ENCODE data around the gene BCDIN3D.
"Not testable (repeated sequence)": the region's sequence is repeated elsewhere in the genome, so short reads cannot be mapped to it uniquely, and the experiment has no call there.

The BCDIN3D gene

GRCh38 chr12:49842519-49843352 lies at the start of gene BCDIN3D:
Gene BCDIN3D (minus strand): TSS chr12:49843106. CDS start chr12:49843087, 19 bp downstream.
- DNase-seq: peak; percentile 98

- no peak for DNase-seq
These were observed 49.3 kb upstream of the BCDIN3D start for GRCh38 chr12:49892084-49892731.

GRCh38 chr12:49891476-49891875 lies 48.6 kb upstream of the BCDIN3D start:
- DNase-seq: no peak

GRCh38 chr12:49891012-49891411 lies 48.1 kb upstream of the BCDIN3D start:
- DNase-seq: no peak

- no peak for DNase-seq
These were observed 47.2 kb upstream of the BCDIN3D start for GRCh38 chr12:49890096-49890461.

GRCh38 chr12:49889361-49890095 lies 46.6 kb upstream of the BCDIN3D start:
- no peak for DNase-seq

- DNase-seq: no peak
These were observed 45.7 kb upstream of the BCDIN3D start for GRCh38 chr12:49888461-49889151.

- no peak for DNase-seq
These were observed 44.9 kb upstream of the BCDIN3D start for GRCh38 chr12:49887536-49888401.

- DNase-seq: no peak
These were observed 44.2 kb upstream of the BCDIN3D start for GRCh38 chr12:49887091-49887490.

GRCh38 chr12:49885663-49886461 lies 43.0 kb upstream of the BCDIN3D start:
- no peak for DNase-seq

GRCh38 chr12:49885118-49885517 lies 42.2 kb upstream of the BCDIN3D start:
- DNase-seq: no peak

GRCh38 chr12:49882851-49883464 lies 40.1 kb upstream of the BCDIN3D start:
- no peak for DNase-seq

GRCh38 chr12:49882248-49882850 lies 39.4 kb upstream of the BCDIN3D start:
- peak; percentile 79 for DNase-seq

- no peak for DNase-seq
These were observed 38.7 kb upstream of the BCDIN3D start for GRCh38 chr12:49881415-49882247.

- no peak for DNase-seq
These were observed 38.0 kb upstream of the BCDIN3D start for GRCh38 chr12:49880756-49881414.

- not testable (repeated sequence) for DNase-seq
These were observed 36.2 kb upstream of the BCDIN3D start for GRCh38 chr12:49879065-49879464.

- DNase-seq: no peak
These were observed 35.1 kb upstream of the BCDIN3D start for GRCh38 chr12:49878021-49878420.

GRCh38 chr12:49877066-49877465 lies 34.2 kb upstream of the BCDIN3D start:
- no peak for DNase-seq

GRCh38 chr12:49876070-49876469 lies 33.2 kb upstream of the BCDIN3D start:
- peak; percentile 20 for DNase-seq

All from islet precursor cell (in vitro differentiated cells).